NCI-H2196 treated with DMSO at 0.1 percent for 48 hours (cell line): ENCODE data around the gene C20orf173.
A peak's percentile ranks its signal among the peaks of the same experiment; 100 is the strongest.
"Not testable (repeated sequence)": the region's sequence is repeated elsewhere in the genome, so short reads cannot be mapped to it uniquely, and the experiment has no call there.

Experiments
- DNase-seq: peaks from one replicate; lab custom pipeline; 2025; ENCODE audit not compliant: unreplicated experiment; lab: John Stamatoyannopoulos, UW

Gene C20orf173, protein sequence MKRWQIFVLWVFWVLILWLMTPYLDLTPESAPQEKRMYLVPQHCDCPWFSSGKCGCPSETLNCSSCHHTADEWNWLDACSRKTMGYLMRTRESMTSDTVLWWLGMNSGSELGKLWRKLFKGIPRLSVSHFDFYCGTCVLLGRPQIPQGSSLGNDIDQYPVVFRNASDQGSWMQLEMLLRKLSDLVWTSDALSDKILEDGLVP

DNA sequence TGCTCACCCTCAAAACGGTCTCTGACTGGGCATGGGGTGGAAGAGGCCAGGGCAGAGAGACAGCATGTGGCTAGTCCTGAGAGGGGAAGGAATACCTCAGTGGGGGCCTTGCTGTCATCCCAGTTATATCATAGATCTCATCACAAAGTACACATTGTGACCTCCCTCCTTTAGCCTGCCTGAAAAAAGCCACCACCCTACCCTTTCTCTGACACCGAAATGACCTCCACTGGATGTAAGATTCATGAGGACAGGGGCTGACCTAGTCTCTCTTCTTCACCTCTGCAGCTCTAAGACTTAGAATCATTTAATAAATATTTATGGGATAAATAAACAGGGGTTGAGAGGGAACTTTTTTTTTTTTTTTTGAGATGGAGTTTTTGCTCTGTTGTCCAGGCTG lies at the start of gene C20orf173:
TSS of gene C20orf173 (minus strand) at position 101 of the 400 bp plus-strand sequence. CDS start 279 bp downstream, outside the sequence.
- no peak for DNase-seq

DNA sequence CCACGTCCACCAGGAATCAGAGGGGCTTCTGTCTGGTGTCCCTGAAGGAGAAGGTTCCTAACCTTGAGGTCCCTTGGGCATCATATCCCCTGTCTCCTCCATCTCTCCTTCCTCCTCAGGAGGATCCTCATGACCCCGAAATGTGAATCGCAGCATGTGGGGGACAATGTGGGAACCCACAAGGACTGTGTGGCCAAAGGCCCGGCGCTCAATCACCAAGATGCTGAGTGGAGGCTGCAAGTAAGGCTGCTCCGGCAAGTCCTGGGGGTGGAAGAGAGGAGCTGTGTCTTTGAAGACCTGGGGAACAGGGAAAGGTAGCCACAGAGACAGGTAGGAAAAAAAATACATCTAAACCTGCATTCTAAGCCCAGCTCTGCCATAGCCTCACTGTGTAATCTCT lies 49.7 kb upstream of the C20orf173 start:
- no peak for DNase-seq

DNA sequence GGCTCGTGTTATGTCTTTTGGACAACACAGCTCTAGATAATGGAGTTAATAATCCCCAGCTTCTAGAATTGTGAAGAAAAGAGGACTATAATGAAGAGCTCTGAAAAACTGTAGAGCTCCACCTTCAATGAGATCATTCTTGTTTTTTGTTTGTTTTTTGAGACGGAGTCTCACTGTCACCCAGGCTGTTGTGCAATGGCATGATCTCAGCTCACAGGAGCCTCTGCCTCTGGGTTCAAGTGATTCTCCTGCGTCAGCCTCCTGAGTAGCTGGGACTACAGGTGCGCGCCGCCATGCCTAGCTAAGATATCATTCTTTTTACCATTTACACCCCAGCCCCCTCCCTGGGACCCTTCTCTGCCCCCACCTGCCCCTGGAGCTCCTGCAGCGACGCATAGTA lies 49.0 kb upstream of the C20orf173 start:
- DNase-seq: no peak

DNA sequence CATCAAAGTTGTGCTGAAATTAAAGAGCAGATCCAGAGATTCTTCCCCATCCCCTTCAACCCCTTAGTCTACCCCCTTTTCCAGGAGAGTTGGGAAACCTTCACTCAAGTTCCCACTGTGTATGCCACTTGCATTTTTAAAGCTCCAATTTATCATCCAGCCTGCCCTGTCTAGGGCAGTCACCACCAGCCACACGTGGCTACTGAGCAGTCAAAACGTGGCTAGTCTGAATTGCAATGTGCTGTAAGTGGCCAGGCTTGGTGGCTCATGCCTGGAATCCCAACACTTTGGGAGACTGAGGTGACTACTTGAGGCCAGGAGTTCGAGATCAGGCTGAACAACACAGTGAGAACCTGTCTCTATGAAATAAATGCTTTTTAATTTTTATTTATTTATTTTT lies 47.4 kb upstream of the C20orf173 start:
- DNase-seq: no peak

DNA sequence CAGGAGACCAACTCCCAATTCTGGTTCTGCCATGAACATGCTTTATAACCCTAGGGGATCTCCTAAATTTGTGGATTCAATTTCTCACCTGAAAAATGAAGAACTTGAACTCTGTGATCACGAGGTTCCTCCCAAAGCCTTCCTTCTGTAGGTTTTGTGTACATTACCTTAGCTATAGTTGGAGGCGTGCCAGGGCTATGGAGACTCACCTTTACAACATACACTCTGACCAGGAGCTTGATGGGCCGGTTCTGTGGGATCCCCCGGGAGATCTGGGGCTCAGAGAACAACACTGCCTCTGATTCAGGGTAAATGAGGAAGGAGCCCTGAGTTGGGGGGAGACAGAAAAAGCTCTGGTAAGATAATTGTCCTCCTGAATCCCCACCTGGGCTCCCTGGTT lies 46.5 kb upstream of the C20orf173 start:
- DNase-seq: no peak

DNA sequence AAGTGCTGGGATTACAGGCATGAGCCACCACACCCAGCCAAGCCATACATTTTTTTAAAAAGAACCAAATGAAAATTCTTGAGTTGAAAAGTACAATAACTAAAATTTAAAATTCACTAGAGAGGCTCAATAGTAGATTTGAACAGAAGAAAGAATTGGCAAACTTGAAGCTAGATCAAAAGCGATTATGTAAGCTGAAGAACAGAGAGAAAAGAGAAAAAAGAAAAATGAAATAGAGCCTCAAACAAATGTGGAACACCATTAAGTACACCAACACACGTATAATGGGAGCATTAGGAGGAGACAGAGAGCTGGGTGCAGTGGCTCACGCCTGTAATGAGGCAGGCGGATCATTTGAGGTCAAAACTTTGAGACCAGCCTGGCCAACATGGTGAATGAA lies 43.4 kb upstream of the C20orf173 start:
- no peak for DNase-seq

DNA sequence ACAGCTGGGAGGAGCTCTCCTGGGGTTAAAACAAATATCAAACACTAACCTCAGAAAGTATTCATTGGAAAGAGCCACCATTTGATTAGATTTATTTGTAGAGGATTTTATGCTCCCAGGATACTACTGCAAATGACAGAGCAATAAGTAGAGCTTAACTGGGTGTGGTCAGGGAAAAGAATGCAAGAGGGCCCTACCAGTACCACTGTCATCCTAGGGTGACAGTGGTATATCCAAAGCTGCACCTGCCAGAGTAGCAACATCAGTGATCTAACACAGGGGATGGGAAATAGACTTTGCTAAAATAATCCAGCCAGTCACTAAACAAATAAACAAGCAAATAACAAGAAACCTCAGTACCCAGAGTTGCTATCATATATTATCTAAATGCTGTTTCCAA lies 42.1 kb upstream of the C20orf173 start:
- DNase-seq: no peak

DNA sequence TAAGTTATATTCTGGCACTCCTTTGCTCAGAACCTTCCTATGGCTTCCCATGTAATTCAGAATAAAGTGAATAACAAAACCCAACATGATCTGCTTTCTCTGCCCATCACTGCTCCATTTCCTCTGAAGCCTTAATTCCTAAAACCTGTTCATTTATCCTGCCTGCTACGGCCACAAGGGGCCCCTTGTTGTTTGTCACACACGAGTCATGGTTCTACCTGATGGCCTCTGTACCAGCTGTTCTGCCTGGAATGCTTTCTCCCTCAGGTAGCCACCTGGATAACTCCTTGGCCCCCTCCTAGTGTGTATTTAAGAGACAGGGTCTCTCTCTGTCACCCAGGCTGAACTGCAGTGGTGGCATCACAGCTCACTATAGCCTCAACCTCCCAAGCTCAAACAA lies 39.2 kb upstream of the C20orf173 start:
- DNase-seq: no peak

DNA sequence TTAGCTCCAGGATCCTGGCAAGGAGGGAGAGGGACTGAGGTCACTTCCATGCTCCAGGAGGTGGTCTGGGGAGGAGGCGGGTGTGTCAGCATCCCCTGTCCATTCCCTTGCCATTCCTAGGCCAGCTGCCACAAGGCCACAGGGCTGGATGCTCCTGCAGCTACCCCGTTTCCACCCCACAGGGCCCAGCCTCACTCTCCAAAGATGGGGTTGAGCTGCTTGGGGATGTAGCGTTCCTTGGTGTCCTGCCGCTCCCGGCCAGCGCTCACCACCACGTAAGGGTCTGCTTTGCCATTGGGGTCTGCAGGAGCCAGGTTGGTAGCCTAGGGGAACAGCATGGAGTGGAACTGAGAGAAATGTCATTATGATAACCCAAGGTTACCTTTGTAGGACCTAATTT lies 35.5 kb upstream of the C20orf173 start:
- DNase-seq: no peak

DNA sequence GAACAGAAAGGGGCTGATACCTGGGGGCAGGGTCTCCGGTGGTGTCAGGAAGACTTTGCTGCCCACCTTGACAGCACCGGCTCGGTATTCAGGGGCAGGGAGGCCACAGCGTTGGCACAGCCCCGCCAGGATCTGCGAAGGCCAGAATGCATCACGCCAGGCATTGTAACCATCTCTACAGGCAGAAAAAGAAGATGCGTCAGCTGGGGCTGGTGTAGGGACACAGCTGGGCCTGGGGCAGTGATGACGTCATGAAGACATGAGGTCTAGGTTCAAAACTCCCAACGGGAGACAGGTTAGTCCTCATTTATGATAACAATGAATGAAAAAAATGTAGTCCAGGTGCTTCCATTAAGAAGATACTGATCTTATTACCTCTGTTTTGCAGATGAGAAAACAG lies 34.4 kb upstream of the C20orf173 start:
- DNase-seq: no peak

DNA sequence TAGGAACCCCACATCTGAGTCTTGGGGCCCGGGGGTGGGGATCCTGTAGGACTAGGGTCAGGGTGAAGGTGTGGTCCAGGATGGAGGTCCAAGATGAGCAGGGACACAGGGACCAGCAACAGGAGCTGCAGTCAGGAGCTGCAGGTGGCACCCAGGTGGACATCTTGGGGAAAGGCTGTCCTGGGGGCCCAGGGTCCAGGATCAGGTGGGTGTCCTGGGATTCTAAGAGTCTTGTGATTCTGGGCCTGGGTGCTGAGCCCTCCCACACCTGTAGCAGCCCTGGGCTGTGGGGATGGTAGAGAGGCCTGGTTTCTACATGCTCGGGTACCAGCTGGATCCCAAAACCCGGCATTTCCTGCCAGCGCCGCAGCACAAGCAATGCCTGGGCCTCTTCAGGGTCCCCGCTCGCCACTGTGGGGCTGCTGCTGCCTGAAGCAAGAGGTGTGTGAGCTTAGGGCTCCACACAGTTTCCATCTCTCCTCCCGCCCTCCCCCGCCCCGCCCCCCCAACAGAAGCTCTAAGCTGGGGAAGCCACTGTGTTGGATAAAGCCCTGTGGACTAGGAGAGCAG lies 33.2 kb upstream of the C20orf173 start:
- no peak for DNase-seq

DNA sequence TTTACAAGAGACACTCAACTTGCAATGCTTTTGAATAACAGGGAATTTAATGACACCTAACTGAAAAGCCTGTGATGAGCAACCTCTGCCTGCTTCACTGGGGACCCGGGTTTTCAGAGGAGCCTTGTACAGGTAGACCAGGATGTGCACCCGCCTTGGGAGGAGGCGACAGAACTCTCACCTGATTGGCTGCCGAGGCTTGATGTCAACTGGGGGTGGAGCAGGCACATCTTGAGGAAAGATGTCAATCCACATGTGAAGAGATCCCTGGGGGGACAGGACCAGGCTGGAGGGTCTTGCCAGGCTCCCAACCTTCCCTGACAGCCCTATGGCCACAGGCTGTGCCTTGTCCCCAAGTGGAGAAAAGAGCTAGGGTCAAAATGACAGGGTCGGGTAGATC lies 32.2 kb upstream of the C20orf173 start:
- no peak for DNase-seq

DNA sequence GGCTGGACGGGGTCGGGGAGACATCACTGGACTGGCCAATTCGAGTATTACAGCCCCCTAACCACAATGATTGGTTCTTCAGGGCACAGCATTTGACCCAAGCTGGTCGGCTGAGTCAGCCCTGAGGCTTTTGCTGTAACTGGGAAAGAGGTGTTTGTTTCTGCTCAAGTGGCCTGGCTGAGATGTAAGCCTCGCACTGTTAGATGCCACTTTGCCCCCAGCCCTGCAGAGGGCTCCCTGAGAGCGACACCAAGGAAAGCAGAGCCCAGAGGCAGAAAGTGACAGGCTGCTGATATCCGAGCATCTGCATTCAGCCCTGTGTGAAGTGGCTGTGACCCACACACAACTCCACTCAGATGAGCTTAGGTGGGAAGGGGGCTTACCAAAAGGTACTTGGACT lies 31.8 kb upstream of the C20orf173 start:
- DNase-seq: peak; percentile 76

DNA sequence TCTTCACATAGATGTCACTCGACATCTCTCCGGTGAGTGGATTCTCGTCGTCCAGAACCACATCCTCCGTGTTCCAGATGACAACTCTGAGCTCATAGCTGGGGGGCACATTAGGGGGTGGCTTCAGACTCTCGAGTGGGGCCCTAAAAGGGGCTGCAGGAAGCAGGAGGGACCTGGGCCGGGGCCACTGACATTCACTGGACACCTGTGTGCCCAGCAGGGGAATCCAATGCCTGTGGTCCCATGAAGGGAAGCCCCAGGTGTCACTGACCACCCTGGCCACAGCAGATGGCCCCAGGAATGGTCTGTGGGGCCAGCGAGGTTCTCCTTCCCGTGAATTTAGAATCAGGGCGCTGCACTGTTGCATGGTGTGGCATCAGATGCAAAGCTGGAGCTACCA lies 31.1 kb upstream of the C20orf173 start:
- no peak for DNase-seq

DNA sequence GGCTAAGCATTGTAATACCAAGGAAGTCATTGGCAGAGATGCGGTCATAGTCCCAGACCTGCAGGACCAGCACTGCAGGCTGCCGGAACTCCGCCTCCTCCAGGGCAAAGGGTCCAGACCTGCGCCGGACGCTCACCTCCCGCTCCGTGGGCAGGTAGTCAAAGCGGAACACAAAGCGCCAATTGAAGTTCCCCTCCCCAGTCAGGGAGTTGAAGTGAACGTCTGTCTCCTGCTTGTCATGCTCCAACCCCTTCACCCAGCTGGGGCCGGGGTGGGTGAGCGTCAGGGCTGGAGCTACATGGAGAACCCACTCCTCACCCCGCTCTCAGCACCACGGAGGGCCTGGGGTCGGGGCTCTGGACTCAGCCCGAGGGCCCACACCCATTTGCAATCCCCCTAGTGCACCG lies 30.7 kb upstream of the C20orf173 start:
- no peak for DNase-seq

DNA sequence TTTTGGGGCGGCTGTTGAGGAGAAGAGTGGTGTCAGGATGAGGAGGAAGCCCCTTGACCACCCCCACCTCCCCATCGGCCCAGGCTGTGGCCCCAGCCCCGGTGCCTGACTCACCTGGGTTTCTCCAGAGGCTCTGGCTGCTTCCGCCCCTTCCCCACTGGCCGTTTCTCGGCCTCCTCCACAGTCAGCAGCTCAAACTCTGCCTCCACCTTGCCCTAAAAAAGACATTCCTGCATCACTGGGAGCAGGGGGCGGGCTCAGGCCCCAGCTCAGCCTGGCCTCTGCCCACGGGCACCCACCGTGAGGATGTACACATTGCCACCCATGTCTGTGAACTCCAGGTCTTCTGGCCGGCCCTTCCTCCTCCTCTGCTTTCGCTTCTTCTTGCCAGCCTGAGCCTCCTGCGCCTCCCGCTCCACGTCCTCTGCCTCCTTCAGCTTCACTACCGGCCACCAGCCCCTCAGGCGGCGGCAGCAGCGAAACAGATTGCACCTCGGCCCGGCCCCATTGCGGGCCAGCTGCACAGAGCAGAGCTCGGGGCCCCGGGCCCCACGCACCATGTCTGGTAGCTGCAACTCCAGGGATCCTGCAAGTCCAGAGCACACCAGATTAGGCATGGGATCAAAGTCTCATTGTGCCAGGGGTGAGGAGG lies 29.7 kb upstream of the C20orf173 start:
- DNase-seq: no peak

DNA sequence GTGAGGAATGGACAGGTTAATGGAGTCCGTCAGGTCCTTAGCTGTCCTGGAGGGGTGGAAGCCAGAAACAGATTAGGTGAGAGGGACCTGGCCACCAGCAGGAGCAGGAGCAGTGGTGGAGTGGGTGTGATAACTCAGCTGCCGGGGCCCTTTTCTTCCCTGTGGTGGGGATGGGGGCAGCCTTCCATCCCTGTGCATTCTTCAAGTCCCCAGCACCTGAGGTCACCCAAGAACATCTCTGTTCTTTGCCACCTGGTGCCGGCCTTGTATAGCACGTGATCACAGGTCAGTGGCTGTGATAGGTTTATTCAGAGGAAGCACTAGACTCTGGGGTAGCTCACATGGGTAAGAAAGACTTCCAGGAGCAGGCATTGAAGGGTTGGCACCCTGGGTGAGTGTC lies 29.0 kb upstream of the C20orf173 start:
- DNase-seq: no peak

DNA sequence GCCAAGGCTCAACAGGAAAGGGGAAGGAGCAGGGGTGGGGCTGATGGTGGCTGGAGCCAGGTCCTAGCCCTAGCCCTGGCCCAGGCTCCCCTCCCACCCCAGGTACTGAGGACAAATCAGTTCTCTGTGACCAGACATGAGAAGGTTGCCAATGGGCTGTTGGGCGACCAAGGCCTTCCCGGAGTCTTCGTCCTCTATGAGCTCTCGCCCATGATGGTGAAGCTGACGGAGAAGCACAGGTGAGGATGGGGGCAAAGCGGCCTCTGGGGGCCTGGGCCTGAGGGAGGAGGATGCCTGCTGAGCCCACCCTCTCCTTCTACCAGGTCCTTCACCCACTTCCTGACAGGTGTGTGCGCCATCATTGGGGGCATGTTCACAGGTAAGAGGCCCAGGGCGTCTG lies 27.4 kb upstream of the C20orf173 start:
- no peak for DNase-seq

DNA sequence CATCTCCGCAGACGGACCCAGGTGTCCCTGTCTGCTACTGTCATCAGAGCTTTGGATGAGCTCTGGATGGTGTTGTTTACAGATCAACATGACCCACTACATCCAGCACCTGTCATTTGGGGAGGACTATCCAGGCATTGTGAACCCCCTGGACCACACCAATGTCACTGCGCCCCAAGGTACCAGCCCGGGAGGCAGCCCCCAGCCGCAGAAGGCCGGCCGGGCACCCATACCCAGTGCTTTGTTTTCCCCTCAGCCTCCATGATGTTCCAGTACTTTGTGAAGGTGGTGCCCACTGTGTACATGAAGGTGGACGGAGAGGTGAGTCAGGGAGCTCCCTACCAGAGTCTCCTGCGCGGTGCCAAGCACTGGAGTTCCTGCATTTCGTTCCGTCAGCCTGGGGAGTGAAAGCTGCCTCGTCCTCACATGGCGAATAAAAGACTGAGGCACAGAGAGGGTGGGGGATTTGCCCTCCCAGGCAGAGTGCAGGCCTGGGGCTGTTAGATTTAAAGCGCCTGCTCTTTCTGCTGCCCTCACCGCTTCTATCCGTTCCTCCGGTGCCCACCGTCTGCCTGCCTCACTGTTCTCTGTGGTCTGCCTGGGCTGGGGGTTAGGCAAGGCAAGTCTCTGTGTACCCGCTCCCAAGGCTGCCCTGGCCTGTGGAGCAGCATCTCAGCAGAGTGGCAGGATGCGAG lies 26.6 kb upstream of the C20orf173 start:
- DNase-seq: no peak

DNA sequence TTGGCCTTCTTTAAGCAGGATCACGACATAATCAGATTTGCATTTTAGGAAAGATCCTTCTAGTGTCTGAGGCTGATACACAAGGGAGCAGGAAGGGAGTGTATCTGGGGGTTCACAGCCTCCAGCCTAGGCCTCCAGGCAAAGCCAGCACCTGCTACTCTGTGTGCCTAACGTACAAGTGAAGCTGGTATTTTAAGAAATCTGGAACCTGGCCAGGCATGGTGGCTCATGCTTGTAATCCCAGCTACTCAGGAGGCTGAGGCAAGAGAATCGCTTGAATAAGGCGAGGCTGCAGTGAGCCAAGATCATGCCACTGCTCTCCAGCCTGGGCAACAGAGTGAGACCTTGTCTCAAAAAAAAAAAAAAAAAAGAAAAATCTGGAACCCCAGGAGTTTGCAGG lies 26.0 kb upstream of the C20orf173 start:
- DNase-seq: not testable (repeated sequence)

DNA sequence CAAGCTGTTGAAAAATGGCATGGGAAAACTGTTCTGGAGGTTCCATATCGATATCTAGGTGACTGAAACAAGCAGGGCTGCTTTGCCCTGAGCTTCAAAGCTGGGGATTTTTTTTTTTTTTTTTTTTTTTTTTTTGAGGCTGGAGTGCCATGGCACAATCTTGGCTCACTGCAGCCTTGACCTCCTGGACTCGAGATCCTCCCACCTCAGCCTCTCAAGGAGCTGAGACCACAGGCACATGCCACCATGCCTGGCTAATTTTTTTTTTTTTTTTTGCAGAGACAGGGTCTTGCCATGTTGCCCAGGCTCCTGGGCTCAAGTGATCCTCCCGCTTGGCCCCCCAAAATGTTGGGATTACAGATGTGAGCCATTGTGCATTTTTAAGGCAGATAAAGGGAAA lies 23.5 kb upstream of the C20orf173 start:
- DNase-seq: no peak

DNA sequence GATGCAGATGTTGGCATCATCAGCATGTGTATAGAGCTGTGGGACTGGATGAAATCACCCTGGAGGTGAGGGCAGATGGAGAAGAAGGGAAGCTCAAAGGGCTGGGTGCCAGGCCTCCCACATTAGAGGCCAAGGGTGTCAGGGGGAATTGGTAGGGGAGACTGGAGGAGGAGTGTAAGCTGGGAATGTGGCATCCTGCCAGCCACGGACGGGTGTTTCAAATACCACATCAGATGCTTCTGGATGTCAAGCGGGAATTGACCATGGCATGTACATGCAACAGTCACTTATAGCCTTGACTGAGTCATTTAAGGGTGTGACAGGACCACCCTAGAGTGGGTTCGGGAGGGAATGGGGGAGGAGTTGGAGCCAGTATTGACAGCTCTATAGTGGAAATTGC lies 22.1 kb upstream of the C20orf173 start:
- no peak for DNase-seq
